Neutrophil (primary cell): ENCODE data around the gene TRHDE.
A peak's percentile ranks its signal among the peaks of the same experiment; 100 is the strongest.

ENCODE experiments used
- H3K27ac ChIP-seq: fragments of 200-600 bp; sonication (generic); 2 replicates; pipeline ENCODE4 v1.5.1; 2016; ENCODE audit warnings: mild to moderate bottlenecking, moderate library complexity
- H3K27me3 ChIP-seq: fragments of 200-600 bp; sonication (generic); 2 replicates; pipeline ENCODE4 v1.6.0; 2016; ENCODE audit warnings: mild to moderate bottlenecking
- H3K36me3 ChIP-seq: fragments of 200-600 bp; sonication (generic); 2 replicates; pipeline ENCODE4 v1.5.1; 2017
- H3K4me1 ChIP-seq, 2 experiments: fragments of 200-600 bp in 1 of 2; sonication (generic) in 1 of 2; 1 replicate in 1 of 2; 2 replicates in 1 of 2; pipeline versions ENCODE4 v1.5.1 to v1.6.1; 2013 to 2016; ENCODE audit warnings: low read depth in 1 of 2, low read length in 1 of 2, mild to moderate bottlenecking in 1 of 2, moderate library complexity in 1 of 2; ENCODE audit not compliant: control insufficient read depth in 1 of 2, insufficient read depth in 1 of 2
- H3K4me3 ChIP-seq, 2 experiments: fragments of 200-600 bp in 1 of 2; sonication (generic) in 1 of 2; 1 replicate in 1 of 2; 2 replicates in 1 of 2; pipeline ENCODE4 v1.5.1; 2013 to 2016; ENCODE audit warnings: low read depth in 1 of 2, low read length in 1 of 2, mild to moderate bottlenecking in 1 of 2, moderate library complexity in 1 of 2
- H3K9me3 ChIP-seq: fragments of 200-600 bp; sonication (generic); 2 replicates; pipeline ENCODE4 v1.5.1; 2016
- TF ChIP-seq, protein P1 (sequence below): fragments of 200-600 bp; sonication (generic); IDR thresholded peaks from 2 replicates; pipeline ENCODE4 v1.5.1; 2016; ENCODE audit warnings: antibody characterized with exemption

TRHDE gene

DNA sequence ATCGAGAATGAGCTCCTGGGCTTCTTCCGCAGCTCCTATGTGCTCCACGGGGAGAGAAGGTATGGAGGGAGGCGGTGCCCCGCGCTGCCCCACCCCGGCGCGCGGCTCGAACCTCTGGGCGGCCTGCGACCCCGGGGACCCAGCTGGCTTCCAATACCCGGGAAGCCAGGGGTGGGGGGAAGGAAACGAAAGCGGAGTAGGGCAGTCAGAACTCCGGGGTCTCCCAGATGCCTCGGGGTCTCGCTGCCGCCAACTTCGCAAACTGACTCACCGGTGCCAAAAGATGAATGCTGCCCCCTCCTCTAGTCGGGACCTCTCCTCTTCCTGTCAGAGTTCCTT, 1.3 kb downstream of the TRHDE start:
- Histone ChIP-seq H3K36me3 (no peaks in the 10 kb centered on the region), H3K27me3 (peaks cover 68% of the 10 kb centered on the region), H3K4me1 (peaks cover 14 to 33% of the 10 kb centered on the region in 2 experiments), H3K27ac (no peak overlapping the region), H3K9me3 (no peaks in the 10 kb centered on the region), H3K4me3 (peak overlapping the region in 1 of 2 experiments; percentile 58)
- TF ChIP-seq, protein P1, sequence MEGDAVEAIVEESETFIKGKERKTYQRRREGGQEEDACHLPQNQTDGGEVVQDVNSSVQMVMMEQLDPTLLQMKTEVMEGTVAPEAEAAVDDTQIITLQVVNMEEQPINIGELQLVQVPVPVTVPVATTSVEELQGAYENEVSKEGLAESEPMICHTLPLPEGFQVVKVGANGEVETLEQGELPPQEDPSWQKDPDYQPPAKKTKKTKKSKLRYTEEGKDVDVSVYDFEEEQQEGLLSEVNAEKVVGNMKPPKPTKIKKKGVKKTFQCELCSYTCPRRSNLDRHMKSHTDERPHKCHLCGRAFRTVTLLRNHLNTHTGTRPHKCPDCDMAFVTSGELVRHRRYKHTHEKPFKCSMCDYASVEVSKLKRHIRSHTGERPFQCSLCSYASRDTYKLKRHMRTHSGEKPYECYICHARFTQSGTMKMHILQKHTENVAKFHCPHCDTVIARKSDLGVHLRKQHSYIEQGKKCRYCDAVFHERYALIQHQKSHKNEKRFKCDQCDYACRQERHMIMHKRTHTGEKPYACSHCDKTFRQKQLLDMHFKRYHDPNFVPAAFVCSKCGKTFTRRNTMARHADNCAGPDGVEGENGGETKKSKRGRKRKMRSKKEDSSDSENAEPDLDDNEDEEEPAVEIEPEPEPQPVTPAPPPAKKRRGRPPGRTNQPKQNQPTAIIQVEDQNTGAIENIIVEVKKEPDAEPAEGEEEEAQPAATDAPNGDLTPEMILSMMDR = no peak

DNA sequence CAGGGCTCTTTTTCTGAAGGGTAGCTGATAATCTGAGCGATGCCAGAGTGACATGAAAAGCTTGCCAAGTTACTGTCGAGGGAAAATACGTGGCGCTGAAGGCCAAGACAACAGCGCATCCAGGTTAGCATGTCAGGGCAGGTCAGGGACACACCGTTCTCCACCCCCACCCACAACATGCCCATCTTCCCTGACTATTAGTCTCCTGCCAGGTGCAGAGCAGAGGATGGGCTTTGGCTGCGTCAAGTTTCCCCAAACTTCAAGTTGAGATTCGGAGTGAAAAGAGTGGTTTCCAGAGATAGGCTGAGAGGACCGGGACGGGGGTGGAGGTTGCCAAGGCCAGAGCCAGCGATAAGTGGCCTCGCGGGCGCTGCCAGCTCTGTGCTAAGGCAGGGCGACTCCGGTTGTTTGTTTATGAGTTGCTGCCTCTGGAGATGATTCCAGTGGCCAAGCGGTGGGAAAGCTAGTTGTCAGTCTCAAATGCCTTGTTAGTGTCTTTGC, 1.7 kb downstream of the TRHDE start:
- H3K27ac ChIP-seq = no peak overlapping the region
- H3K4me1 ChIP-seq = peaks cover 14 to 33% of the 10 kb centered on the region in 2 experiments
- H3K36me3 ChIP-seq = no peaks in the 10 kb centered on the region
- TF ChIP-seq, protein P1 = no peak
- H3K4me3 ChIP-seq = peak overlapping the region in 1 of 2 experiments; percentile 58
- H3K9me3 ChIP-seq = no peaks in the 10 kb centered on the region
- H3K27me3 ChIP-seq = peaks cover 64% of the 10 kb centered on the region

DNA sequence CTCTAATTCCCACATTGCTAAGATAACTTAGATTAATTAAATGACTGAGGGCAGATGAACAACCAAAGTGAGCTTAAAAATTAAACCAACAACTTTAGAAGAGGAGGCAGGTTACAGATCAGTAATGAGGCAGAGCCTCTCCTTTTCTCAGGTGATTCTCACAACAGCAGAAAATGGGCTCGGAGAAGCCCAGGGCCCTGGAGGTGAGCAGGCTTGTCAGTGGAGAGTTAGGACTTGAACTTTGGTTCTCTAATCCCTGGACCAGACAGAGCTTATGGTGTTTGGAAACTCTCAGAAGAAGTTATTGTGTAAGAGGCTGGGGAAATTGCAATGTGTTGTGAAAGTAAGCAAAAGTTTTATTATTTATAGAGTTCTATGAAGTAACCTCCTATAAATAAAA, 2.8 kb downstream of the TRHDE start:
- peaks cover 61% of the 10 kb centered on the region for H3K27me3 ChIP-seq
- no peak overlapping the region for H3K27ac ChIP-seq
- TF ChIP-seq, protein P1 = no peak
- peaks cover 14 to 33% of the 10 kb centered on the region in 2 experiments for H3K4me1 ChIP-seq
- no peaks in the 10 kb centered on the region for H3K9me3 ChIP-seq
- H3K4me3 ChIP-seq = no peak overlapping the region
- no peaks in the 10 kb centered on the region for H3K36me3 ChIP-seq

DNA sequence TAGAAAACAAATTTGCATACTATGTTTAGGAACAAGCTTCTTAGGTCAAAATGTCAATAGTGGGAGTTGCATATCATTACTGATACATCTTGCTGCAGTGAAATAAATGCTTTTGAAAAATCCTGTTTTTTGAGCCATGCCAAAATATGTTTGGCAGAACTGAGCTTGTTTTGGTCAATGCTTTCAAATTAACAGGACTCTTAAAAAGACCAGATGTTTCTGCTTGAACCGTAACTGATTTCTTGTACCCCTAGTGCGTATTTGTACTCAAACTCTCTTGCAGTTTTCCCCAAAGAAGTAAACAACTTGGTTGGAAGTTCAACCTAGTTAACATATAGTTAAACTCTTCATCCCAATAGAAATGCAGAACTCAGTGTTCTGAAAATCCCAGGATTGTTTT, 3.4 kb downstream of the TRHDE start:
- TF ChIP-seq, protein P1 = no peak
- no peak overlapping the region for H3K27ac ChIP-seq
- H3K4me1 ChIP-seq = peaks cover 14 to 33% of the 10 kb centered on the region in 2 experiments
- peaks cover 55% of the 10 kb centered on the region for H3K27me3 ChIP-seq
- no peaks in the 10 kb centered on the region for H3K36me3 ChIP-seq
- no peak overlapping the region for H3K4me3 ChIP-seq
- no peaks in the 10 kb centered on the region for H3K9me3 ChIP-seq

DNA sequence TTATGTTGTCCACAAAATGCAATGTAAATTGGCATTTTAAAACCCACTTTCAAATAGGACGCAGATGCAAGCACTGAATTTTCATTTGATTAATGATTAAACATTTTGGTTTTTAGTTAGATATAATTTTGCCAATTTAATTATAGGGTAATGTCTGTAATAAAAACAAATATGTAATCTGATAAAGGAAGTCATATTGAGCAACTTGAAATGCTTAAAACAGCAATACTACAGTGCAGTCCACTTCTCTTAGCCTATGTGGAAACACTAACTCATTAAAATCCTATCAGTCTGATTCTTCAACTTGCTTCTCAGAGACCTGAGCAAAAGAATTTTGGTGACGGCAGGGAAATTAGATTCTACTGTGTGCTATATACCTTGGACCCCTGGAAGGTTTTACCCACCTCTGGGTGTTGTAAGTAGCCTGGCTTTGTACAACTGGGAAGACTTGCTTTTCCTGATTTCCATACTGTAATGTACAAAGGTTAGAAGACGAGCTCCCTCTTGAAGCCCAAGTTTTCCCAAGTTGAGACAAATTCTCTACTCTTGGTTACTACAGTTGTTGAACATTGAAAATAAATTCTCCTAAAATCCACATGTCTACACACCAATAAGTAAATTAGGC, 4.1 kb downstream of the TRHDE start:
- Histone ChIP-seq H3K4me3 (no peak overlapping the region), H3K36me3 (no peaks in the 10 kb centered on the region), H3K27me3 (peaks cover 51% of the 10 kb centered on the region), H3K27ac (no peak overlapping the region), H3K9me3 (no peaks in the 10 kb centered on the region), H3K4me1 (peaks cover 14 to 33% of the 10 kb centered on the region in 2 experiments)
- TF ChIP-seq, protein P1 = no peak
